Bronchial epithelial cell (primary cell): ENCODE measurements around the gene DHFR2. TPM values are rescaled to one million over a fixed set of nuclear protein-coding genes. Genes with fewer than 3 reads are reported as not detected.

Experiments used
- DNase-seq: peaks from one replicate; pipeline ENCODE4 v3.0.0-alpha.2; 2010; ENCODE audit warnings: low read depth
- FAIRE-seq: peaks from 2 replicates; lab custom pipeline; 2011; peaks lifted over from hg19 to GRCh38; lab: Jason Lieb, UNC
- H3K27me3 ChIP-seq: 2 replicates; pipeline ENCODE4 v1.5.1; 2011; ENCODE audit warnings: low read length; ENCODE audit not compliant: control insufficient read depth, insufficient read depth
- H3K36me3 ChIP-seq: 2 replicates; pipeline ENCODE4 v1.5.1; 2011; ENCODE audit warnings: low read length; ENCODE audit not compliant: control insufficient read depth, insufficient read depth
- H3K4me3 ChIP-seq: 2 replicates; pipeline ENCODE4 v1.5.1; 2011; ENCODE audit warnings: mild to moderate bottlenecking, low read depth, low read length, control low read depth
- total RNA-seq: library from RNA; depleted of rRNA; stranded (reverse); fragments of >200 nt; gene quantifications from 2 replicates; pipeline ENCODE4 v1.2.1, GENCODE V29; 2014
- TF ChIP-seq, protein P1 (sequence below): IDR thresholded peaks from 2 replicates; pipeline ENCODE4 v1.5.1; 2011; ENCODE audit warnings: mild to moderate bottlenecking, moderate library complexity, low read length, control low read depth, inconsistent platforms; ENCODE audit not compliant: insufficient read depth, severe bottlenecking

The DHFR2 gene
- total RNA-seq, 1 donor from 2014 or later: 1.3 TPM

DNA sequence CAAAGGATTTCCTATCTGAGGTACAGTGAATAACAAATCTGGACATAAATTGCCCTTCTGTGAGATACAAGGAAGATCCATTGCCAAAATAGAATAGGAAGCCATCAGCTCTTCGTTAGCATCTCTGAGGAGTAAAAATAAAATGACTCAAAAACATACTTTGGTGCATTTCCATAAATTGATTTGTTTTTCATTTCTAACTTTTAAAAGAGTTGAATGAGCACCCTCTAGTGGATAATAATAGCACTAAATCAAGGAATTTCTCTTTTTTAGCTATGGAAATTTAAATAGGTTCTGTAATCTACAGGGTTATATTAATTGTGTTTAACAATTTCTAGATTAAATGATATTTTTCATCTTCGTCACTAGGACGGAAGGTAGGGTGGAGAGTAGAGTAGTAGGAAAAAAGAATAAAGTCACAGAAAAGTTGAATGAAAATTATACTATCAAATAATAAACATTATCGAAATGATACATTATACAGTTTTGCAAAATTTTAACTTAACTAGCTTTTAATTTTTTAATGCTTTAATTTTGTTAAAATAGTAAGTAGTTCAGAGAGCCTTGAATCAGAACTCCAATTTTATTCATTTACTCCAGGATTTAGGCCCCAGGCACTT lies 6.6 kb upstream of the DHFR2 start:
- TF ChIP-seq, protein P1, sequence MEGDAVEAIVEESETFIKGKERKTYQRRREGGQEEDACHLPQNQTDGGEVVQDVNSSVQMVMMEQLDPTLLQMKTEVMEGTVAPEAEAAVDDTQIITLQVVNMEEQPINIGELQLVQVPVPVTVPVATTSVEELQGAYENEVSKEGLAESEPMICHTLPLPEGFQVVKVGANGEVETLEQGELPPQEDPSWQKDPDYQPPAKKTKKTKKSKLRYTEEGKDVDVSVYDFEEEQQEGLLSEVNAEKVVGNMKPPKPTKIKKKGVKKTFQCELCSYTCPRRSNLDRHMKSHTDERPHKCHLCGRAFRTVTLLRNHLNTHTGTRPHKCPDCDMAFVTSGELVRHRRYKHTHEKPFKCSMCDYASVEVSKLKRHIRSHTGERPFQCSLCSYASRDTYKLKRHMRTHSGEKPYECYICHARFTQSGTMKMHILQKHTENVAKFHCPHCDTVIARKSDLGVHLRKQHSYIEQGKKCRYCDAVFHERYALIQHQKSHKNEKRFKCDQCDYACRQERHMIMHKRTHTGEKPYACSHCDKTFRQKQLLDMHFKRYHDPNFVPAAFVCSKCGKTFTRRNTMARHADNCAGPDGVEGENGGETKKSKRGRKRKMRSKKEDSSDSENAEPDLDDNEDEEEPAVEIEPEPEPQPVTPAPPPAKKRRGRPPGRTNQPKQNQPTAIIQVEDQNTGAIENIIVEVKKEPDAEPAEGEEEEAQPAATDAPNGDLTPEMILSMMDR: peak; percentile 28
- no peak for FAIRE-seq
- peak; percentile 27 for DNase-seq

DNA sequence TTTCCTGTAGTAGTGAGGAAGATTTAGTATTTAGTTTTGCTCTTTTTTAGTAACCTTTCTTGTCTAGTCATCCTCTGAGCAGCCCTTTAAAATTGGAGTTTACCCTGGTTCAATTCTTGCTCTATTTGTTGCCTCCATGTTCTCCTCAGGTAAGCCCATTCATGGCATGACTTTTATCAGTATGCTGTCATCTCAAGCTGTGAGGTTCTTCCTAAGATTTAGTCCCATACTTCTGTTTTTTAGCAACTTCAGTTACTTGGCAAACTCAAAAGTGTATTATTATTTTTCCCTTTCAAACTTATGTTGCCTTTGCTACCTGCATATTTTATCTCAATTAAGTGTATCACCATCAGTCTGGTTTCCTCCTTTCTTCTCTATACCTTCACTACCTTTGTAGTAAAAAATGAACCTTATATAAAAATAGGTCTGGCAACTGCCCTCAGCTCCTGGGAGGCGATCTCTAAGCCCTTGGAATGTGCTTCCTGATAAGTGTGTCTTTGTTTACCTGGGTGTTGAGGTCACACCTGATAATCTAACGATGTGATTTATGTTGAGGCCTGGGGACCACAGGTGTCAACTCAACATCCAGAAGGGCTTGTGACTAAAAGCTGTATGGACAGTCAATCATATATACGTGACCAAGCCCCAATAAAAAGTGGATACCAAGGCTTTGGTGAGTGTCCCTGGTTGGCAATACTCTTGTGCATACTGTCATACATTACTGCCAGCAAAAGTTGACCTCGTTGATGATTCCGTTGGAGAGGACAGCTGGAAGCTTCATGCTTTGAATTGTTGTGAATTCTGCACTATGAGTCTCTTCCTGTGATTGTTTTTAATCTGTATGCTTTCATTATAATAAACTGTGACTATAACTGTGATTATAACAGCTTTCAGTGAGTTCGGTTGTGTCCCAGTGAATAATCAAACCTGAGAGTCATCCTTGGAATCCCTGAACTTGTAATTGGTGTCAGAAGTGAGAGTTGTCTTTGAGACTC lies 4.1 kb upstream of the DHFR2 start:
- Histone ChIP-seq H3K27me3 (no peaks in the 10 kb centered on the region), H3K4me3 (no peak overlapping the region), H3K36me3 (peaks cover 6% of the 10 kb centered on the region)
- TF ChIP-seq, protein P1: no peak
- DNase-seq (no peak), FAIRE-seq (no peak)

More for the DNA sequence above, 6.6 kb upstream of the DHFR2 start:
- Histone ChIP-seq H3K27me3 (no peaks in the 10 kb centered on the region), H3K36me3 (peaks cover 8% of the 10 kb centered on the region), H3K4me3 (no peak overlapping the region)

DNA sequence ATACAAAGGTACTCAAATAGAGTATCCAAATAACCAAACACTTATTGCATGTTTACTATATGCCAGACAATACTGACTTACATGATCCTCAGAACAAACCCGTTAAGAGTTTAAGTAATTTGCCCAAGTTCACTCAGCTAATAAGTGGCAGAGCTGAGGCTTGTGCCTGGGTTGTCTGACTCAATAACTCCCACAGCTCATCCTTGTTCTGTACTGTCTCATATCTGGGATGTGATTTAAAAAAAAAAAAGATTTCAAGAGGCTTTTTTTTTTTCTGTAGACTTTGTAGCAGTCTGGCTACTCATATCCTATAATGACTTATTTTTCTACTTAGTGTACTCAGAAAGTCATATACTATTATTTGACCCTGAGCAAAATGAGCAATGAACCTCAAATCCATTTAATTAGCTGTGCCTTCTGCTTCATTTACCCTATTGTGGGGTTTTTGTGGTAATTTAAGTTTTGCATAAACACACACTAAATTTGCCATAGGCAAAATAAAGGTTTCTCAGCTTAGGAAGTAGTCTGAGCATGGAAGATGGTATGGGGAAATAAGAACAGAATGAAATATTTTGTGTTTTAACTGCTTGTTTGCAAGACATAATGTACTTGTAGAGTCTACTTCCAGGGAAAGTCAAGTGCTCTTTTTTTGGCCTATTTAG lies 3.2 kb upstream of the DHFR2 start:
- TF ChIP-seq, protein P1: no peak
- Histone ChIP-seq H3K4me3 (no peak overlapping the region), H3K36me3 (peaks cover 2% of the 10 kb centered on the region), H3K27me3 (no peaks in the 10 kb centered on the region)
- FAIRE-seq (no peak), DNase-seq (no peak)

DNA sequence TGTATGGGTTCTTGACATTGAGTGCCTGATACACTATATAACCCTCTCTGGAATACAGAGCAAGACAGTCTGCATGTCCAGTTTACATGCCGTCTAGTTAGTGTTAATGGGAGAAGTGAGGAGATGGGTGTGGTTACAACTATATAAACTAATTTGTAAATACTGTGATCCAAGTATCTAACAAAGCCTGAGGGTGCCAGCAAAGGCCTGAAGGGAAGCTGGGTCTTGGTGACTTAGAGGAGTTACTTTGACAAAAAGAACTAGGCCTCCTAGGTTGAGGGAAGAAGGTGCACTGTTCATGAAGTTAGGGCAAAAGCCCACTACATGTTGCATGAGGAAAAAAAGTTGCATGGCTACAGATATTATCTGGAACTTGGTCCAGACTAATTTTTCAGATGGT lies 2.4 kb upstream of the DHFR2 start:
- Histone ChIP-seq H3K4me3 (no peak overlapping the region), H3K36me3 (peaks cover 2% of the 10 kb centered on the region), H3K27me3 (no peaks in the 10 kb centered on the region)
- TF ChIP-seq, protein P1: no peak
- FAIRE-seq (no peak), DNase-seq (no peak)

DNA sequence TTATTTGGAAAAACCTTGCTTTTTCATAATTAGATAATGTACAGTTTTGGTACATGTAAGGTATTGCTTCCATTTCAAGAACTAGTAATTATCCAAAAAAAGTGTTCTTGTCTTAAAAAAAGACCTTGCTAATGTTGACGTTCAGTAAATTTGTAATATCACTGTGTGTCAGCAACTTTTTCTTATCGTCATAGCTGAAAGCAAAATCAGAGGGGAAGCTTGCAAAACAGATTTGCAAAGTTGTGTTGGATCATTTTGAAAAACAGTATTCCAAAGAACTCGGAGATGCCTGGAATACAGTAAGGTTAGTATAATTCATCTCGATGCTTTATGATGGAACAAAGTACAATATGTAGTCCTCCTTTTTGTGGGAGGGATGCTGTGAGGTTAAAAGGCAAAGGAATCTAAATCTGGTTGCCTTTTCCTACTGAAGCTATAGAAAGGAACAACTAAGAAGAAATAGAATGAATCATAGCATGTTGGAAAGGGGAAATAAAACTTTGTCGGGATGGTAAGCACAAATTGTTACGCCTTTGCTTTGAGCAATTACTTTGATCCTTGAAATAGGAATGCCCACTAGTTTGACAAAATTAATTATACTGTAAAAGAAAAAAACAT lies 1.6 kb upstream of the DHFR2 start:
- H3K36me3 ChIP-seq: peaks cover 2% of the 10 kb centered on the region
- FAIRE-seq: no peak
- no peak for DNase-seq
- TF ChIP-seq, protein P1: no peak
- H3K4me3 ChIP-seq: no peak overlapping the region
- no peaks in the 10 kb centered on the region for H3K27me3 ChIP-seq
